Embryonic facial prominence (tissue), 1 donor: ENCODE measurements around the gene CREBRF.
"Not testable (repeated sequence)": the region's sequence is repeated elsewhere in the genome, so short reads cannot be mapped to it uniquely, and the experiment has no call there.

Source experiments
- DNase-seq: peaks from one replicate; pipeline ENCODE4 v3.0.0-alpha.2; 2016; ENCODE audit errors: extremely low spot score

The CREBRF gene

GRCh38 chr5:173078878-173079277 lies 22.7 kb downstream of the CREBRF start:
- DNase-seq, result no peak

- DNase-seq, result no peak
These were observed 33.4 kb downstream of the CREBRF start for GRCh38 chr5:173089581-173089980.

GRCh38 chr5:173090639-173091038 lies 34.5 kb downstream of the CREBRF start:
- no peak for DNase-seq

- DNase-seq, result no peak
These were observed 35.8 kb downstream of the CREBRF start for GRCh38 chr5:173091981-173092380.

GRCh38 chr5:173093606-173094005 lies 37.5 kb downstream of the CREBRF start:
- no peak for DNase-seq

GRCh38 chr5:173094012-173094661 lies 38.0 kb downstream of the CREBRF start:
- no peak for DNase-seq

- no peak for DNase-seq
These were observed 42.6 kb downstream of the CREBRF start for GRCh38 chr5:173098787-173099186.

- no peak for DNase-seq
These were observed 43.3 kb downstream of the CREBRF start for GRCh38 chr5:173099461-173099860.

- DNase-seq, result no peak
These were observed 45.1 kb downstream of the CREBRF start for GRCh38 chr5:173101245-173101644.

GRCh38 chr5:173103411-173103810 lies 47.3 kb downstream of the CREBRF start:
- DNase-seq, result no peak

GRCh38 chr5:173108914-173109313 lies 52.8 kb downstream of the CREBRF start:
- DNase-seq, result no peak

- DNase-seq, result no peak
These were observed 58.4 kb downstream of the CREBRF start for GRCh38 chr5:173114536-173114935.

- DNase-seq, result no peak
These were observed 63.6 kb downstream of the CREBRF start for GRCh38 chr5:173119719-173120118.

- DNase-seq, result no peak
These were observed 67.3 kb downstream of the CREBRF start for GRCh38 chr5:173123416-173123815.

- not testable (repeated sequence) for DNase-seq
These were observed 76.0 kb downstream of the CREBRF start for GRCh38 chr5:173132166-173132565.

GRCh38 chr5:173138707-173139106 lies 82.6 kb downstream of the CREBRF start:
- no peak for DNase-seq

GRCh38 chr5:173139631-173140030 lies 83.5 kb downstream of the CREBRF start:
- DNase-seq, result no peak

GRCh38 chr5:173140769-173141168 lies 84.6 kb downstream of the CREBRF start:
- DNase-seq, result no peak

GRCh38 chr5:173143567-173143966 lies 87.4 kb downstream of the CREBRF start:
- DNase-seq, result no peak

- DNase-seq, result peak; percentile 87
These were observed 88.3 kb downstream of the CREBRF start, which contains the start of gene BNIP1 for GRCh38 chr5:173144200-173145176. Gene BNIP1, plus strand, starts transcription at chr5:173144531. Its CDS starts 15 bp downstream, at chr5:173144546.

GRCh38 chr5:173148354-173148753 lies 92.2 kb downstream of the CREBRF start:
- no peak for DNase-seq

- DNase-seq, result no peak
These were observed 96.4 kb downstream of the CREBRF start for GRCh38 chr5:173152547-173152946.

GRCh38 chr5:173153842-173154241 lies 97.7 kb downstream of the CREBRF start:
- DNase-seq, result no peak
